ENCODE results near the gene MBOAT7. TPM values are rescaled to one million over a fixed set of nuclear protein-coding genes. Genes with fewer than 3 reads are reported as not detected.

The MBOAT7 gene
- total and polyA plus RNA-seq, 2 donors, result 8.2 to 24.6 TPM

Other genes starting within 250 kb of the MBOAT7 start
- not detected for gene CACNG8, start 226.6 kb downstream of the MBOAT7 start, total RNA-seq
- 0.05 TPM for gene CACNG8, start 226.6 kb downstream of the MBOAT7 start, polyA plus RNA-seq
- 0.05 TPM for gene CACNG6, start 197.9 kb downstream of the MBOAT7 start, total RNA-seq
- 0.05 TPM for gene CACNG6, start 197.9 kb downstream of the MBOAT7 start, polyA plus RNA-seq
- gene VSTM1, start 125.7 kb downstream of the MBOAT7 start, total RNA-seq, result 1.1 TPM
- gene VSTM1, start 125.7 kb downstream of the MBOAT7 start, polyA plus RNA-seq, result 0.37 TPM
- gene TARM1, start 108.2 kb downstream of the MBOAT7 start, total RNA-seq, result 0.05 TPM
- gene TARM1, start 108.2 kb downstream of the MBOAT7 start, polyA plus RNA-seq, result not detected
- 0.61 TPM for gene OSCAR, start 88.8 kb downstream of the MBOAT7 start, total RNA-seq
- 5.5 TPM for gene OSCAR, start 88.8 kb downstream of the MBOAT7 start, polyA plus RNA-seq
- 215 TPM for gene NDUFA3, start 86.7 kb downstream of the MBOAT7 start, total RNA-seq
- 190 TPM for gene NDUFA3, start 86.7 kb downstream of the MBOAT7 start, polyA plus RNA-seq
- gene TFPT, start 73.9 kb downstream of the MBOAT7 start, total RNA-seq, result 34.9 TPM
- 34.3 TPM for gene TFPT, start 73.9 kb downstream of the MBOAT7 start, polyA plus RNA-seq
- 42.4 TPM for gene PRPF31, start 73.8 kb downstream of the MBOAT7 start, total RNA-seq
- 62.2 TPM for gene PRPF31, start 73.8 kb downstream of the MBOAT7 start, polyA plus RNA-seq
- gene CNOT3, start 51.8 kb downstream of the MBOAT7 start, total RNA-seq, result 7.6 TPM
- gene CNOT3, start 51.8 kb downstream of the MBOAT7 start, polyA plus RNA-seq, result 27.8 TPM
- 12.1 TPM for gene LENG1, start 29.9 kb downstream of the MBOAT7 start, total RNA-seq
- gene LENG1, start 29.9 kb downstream of the MBOAT7 start, polyA plus RNA-seq, result 11.9 TPM
- gene TMC4, start 16.4 kb downstream of the MBOAT7 start, total RNA-seq, result 2.1 TPM
- 15.4 TPM for gene TMC4, start 16.4 kb downstream of the MBOAT7 start, polyA plus RNA-seq
- 24.1 TPM for gene TSEN34, start 1.7 kb upstream of the MBOAT7 start, total RNA-seq
- 38.8 TPM for gene TSEN34, start 1.7 kb upstream of the MBOAT7 start, polyA plus RNA-seq
- 2,697 TPM for gene RPS9, start 11.3 kb upstream of the MBOAT7 start, total RNA-seq
- 3,716 TPM for gene RPS9, start 11.3 kb upstream of the MBOAT7 start, polyA plus RNA-seq
- 1.1 TPM for gene LILRB3, start 33.4 kb upstream of the MBOAT7 start, total RNA-seq
- 15.5 TPM for gene LILRB3, start 33.4 kb upstream of the MBOAT7 start, polyA plus RNA-seq
- 0.61 TPM for gene LILRA6, start 53.2 kb upstream of the MBOAT7 start, total RNA-seq
- 3.9 TPM for gene LILRA6, start 53.2 kb upstream of the MBOAT7 start, polyA plus RNA-seq
- 1.3 TPM for gene LILRB5, start 67.7 kb upstream of the MBOAT7 start, total RNA-seq
- gene LILRB5, start 67.7 kb upstream of the MBOAT7 start, polyA plus RNA-seq, result 8.3 TPM
- gene LILRB2, start 91.5 kb upstream of the MBOAT7 start, total RNA-seq, result 0.90 TPM
- gene LILRB2, start 91.5 kb upstream of the MBOAT7 start, polyA plus RNA-seq, result 7.3 TPM
- gene LILRA5, start 123.6 kb upstream of the MBOAT7 start, total RNA-seq, result 1.5 TPM
- gene LILRA5, start 123.6 kb upstream of the MBOAT7 start, polyA plus RNA-seq, result 9.2 TPM
- 2.5 TPM for gene LILRA4, start 149.6 kb upstream of the MBOAT7 start, total RNA-seq
- gene LILRA4, start 149.6 kb upstream of the MBOAT7 start, polyA plus RNA-seq, result 0.89 TPM
- 127 TPM for gene LAIR1, start 175.4 kb upstream of the MBOAT7 start, total RNA-seq
- 128 TPM for gene LAIR1, start 175.4 kb upstream of the MBOAT7 start, polyA plus RNA-seq
- 0.61 TPM for gene TTYH1, start 225.9 kb upstream of the MBOAT7 start, total RNA-seq
- gene TTYH1, start 225.9 kb upstream of the MBOAT7 start, polyA plus RNA-seq, result 0.43 TPM